ENCODE measurements around the gene MFAP4. TPM values are rescaled to one million over a fixed set of nuclear protein-coding genes. Genes with fewer than 3 reads are reported as not detected.

The MFAP4 gene
- total and polyA plus RNA-seq, 9 of the 15 experiments (the other 6 are each of a cell fraction or from before 2014, with no cell fraction given): 0.07 to 0.24 TPM; not detected in 7

GRCh38 chr17:19421219-19421618, 34.2 kb upstream of the MFAP4 start:
- Histone ChIP-seq H3K27me3 (ENCODE audit: control insufficient read depth in 2 of 2, insufficient read depth in 2 of 2, low read length in 2 of 2) (peaks cover 12 to 30% of the 10 kb centered on the region in 2 experiments; a peak in 4 of 5 replicates), H3K36me3 (ENCODE audit: control insufficient read depth, insufficient read depth, low read length) (no peaks in the 10 kb centered on the region), H3K4me3 (no peak overlapping the region), H3K9ac (ENCODE audit: insufficient read depth in 1 of 2, low read depth in 2 of 2, low read length in 2 of 2) (no peak overlapping the region), H4K20me1 (replicated peaks; ENCODE audit: control insufficient read depth, insufficient read depth, low read length) (no peaks in the 10 kb centered on the region), H3K9me1 (ENCODE audit: control insufficient read depth, insufficient read depth, low read length) (no peaks in the 10 kb centered on the region), H3K4me2 (ENCODE audit: insufficient read depth, low read length) (no peak overlapping the region), H3K9me3 (replicated peaks; ENCODE audit: control insufficient read depth, insufficient read depth, low read depth, low read length) (no peaks in the 10 kb centered on the region), H3K27ac (ENCODE audit: extremely low read depth, low read depth, low read length) (no peak overlapping the region), H3K4me1 (replicated peaks in 1 of 2; ENCODE audit: control insufficient read depth in 2 of 2, insufficient read depth in 2 of 2, low read length in 2 of 2) (no peaks in the 10 kb centered on the region), H3K79me2 (ENCODE audit: control insufficient read depth, insufficient read depth, low read length) (no peaks in the 10 kb centered on the region), H2AFZ (ENCODE audit: low read depth, low read length) (no peak overlapping the region)
- ATAC-seq (no peak), FAIRE-seq (no peak), DNase-seq (ENCODE audit: extremely low read depth in 1 of 4, low spot score in 3 of 4) (no peak)
- 0% methylated on average over 4 of the region's 4 CpGs for WGBS (ENCODE audit: insufficient coverage, low coverage, missing lambda C conversion rate)
- ChIA-PET CTCF (ENCODE audit: low intra/inter-chr PET ratio) (no interaction called here), POLR2A (no interaction called here)
- in situ Hi-C loops (cut with MboI) (no loop called here), intact Hi-C loops (cut with micrococcal nuclease) (no loop called here)
- no TSS peak for BruUV-seq (replicated peaks)
- no peak for TF ChIP-seq FOXA1 (IDR thresholded peaks at IDR 0.05; ENCODE audit: borderline replicate concordance)
- no peak for TF ChIP-seq ZBTB5 (IDR thresholded peaks at IDR 0.05)
- TF ChIP-seq ZNF583 (CRISPR knock-in tag; IDR thresholded peaks at IDR 0.05): no peak
- no peak for TF ChIP-seq ZNF12 (CRISPR knock-in tag; IDR thresholded peaks at IDR 0.05)
- TF ChIP-seq HES1 (IDR thresholded peaks at IDR 0.05; ENCODE audit: low read depth): no peak
